K562 (cell line): ENCODE results near the gene PELI2. TPM values are rescaled to one million over a fixed set of nuclear protein-coding genes. Genes with fewer than 3 reads are reported as not detected.
A peak's percentile ranks its signal among the peaks of the same experiment; 100 is the strongest.

ENCODE experiments used
- ARID1B ChIP-seq: fragments of 450-650 bp; IDR thresholded peaks from 2 replicates; pipeline ENCODE4 v1.6.1; 2016; ENCODE audit warnings: antibody characterized with exemption, mild to moderate bottlenecking, inconsistent platforms
- ATF6 ChIP-seq: sonication (generic); formaldehyde crosslinking; IDR thresholded peaks from 2 replicates; pipeline ENCODE4 v1.4.0; 2020; ENCODE audit warnings: mild to moderate bottlenecking, missing genetic modification reagents
- ATF7 ChIP-seq: fragments of 450-650 bp; IDR thresholded peaks from 2 replicates; pipeline ENCODE4 v1.7.1; 2014; ENCODE audit warnings: mild to moderate bottlenecking, moderate library complexity
- FOXA1 ChIP-seq: fragments of 450-650 bp; IDR thresholded peaks from 2 replicates; pipeline ENCODE4 v1.6.1; 2016; ENCODE audit warnings: mild to moderate bottlenecking, borderline replicate concordance
- FOXJ2 ChIP-seq: fragments of 200-800 bp; sonication (Bioruptor generic); IDR thresholded peaks from 2 replicates; pipeline ENCODE4 v1.6.1; 2016; ENCODE audit warnings: missing genetic modification characterization, missing compliant biosample characterization
- HES1 ChIP-seq: fragments of 450-650 bp; IDR thresholded peaks from 2 replicates; pipeline ENCODE4 v1.6.1; 2016; ENCODE audit warnings: low read depth, mild to moderate bottlenecking, moderate library complexity
- MED1 ChIP-seq: sonication (generic); formaldehyde crosslinking; IDR thresholded peaks from 2 replicates; pipeline ENCODE4 v1.8.1; 2023; ENCODE audit warnings: missing genetic modification reagents, borderline replicate concordance
- MYBL2 ChIP-seq, 2 experiments: fragments of 450-650 bp in 1 of 2; sonication (generic) in 1 of 2; formaldehyde crosslinking in 1 of 2; IDR thresholded peaks; 2 replicates each; pipeline versions ENCODE4 v1.6.1 to v1.8.1; 2017 to 2022; ENCODE audit warnings: borderline replicate concordance in 1 of 2, inconsistent platforms in 1 of 2, low read depth in 1 of 2, mild to moderate bottlenecking in 1 of 2, missing genetic modification reagents in 1 of 2, moderate library complexity in 1 of 2
- NFE2 ChIP-seq: IDR thresholded peaks from 2 replicates; pipeline ENCODE4 v1.6.1; 2014; ENCODE audit warnings: antibody characterized with exemption, low read depth
- NFRKB ChIP-seq: fragments of 450-650 bp; IDR thresholded peaks from 2 replicates; pipeline ENCODE4 v1.6.1; 2016; ENCODE audit warnings: low read depth
- POLR2AphosphoS5 ChIP-seq: IDR thresholded peaks from 2 replicates; pipeline ENCODE4 v1.6.1; 2011; ENCODE audit warnings: mild to moderate bottlenecking, low read depth, low read length, moderate library complexity; ENCODE audit not compliant: control insufficient read depth, insufficient read depth
- RCOR1 ChIP-seq, 2 experiments: IDR thresholded peaks; 2 replicates each; pipeline ENCODE4 v1.6.1; 2012; ENCODE audit warnings: low read depth in 2 of 2, low read length in 2 of 2, borderline replicate concordance in 1 of 2, improper control_type of control experiment in 1 of 2
- SMARCA4 ChIP-seq: fragments of 450-650 bp; IDR thresholded peaks from 2 replicates; pipeline ENCODE4 v1.6.1; 2016
- TEAD2 ChIP-seq: fragments of 450-650 bp; IDR thresholded peaks from 2 replicates; pipeline ENCODE4 v1.6.1; 2016; ENCODE audit warnings: missing genetic modification characterization, control low read depth, missing compliant biosample characterization
- XRCC3 ChIP-seq: fragments of 450-650 bp; IDR thresholded peaks from 2 replicates; pipeline ENCODE4 v1.6.1; 2017; ENCODE audit warnings: mild to moderate bottlenecking, moderate library complexity
- ZNF436 ChIP-seq: fragments of 250-450, 450-650 bp; sonication (Bioruptor Pico); formaldehyde crosslinking; IDR thresholded peaks from 2 replicates; pipeline ENCODE4 v1.7.0; 2020; ENCODE audit warnings: mild to moderate bottlenecking
- ZNF717 ChIP-seq: fragments of 250-450 bp; sonication (Bioruptor Pico); IDR thresholded peaks from 2 replicates; pipeline ENCODE4 v1.5.0; 2021
- polyA plus RNA-seq, 8 experiments: library from polyadenylated mRNA; depleted of rRNA in 4 of 8; stranded (reverse) in 5 of 8; unstranded in 3 of 8; fragments of >200 nt; fragmentation: Nextera tagmentation in 2 of 8; fragmentation: Illumina TruSeq in 1 of 8; extraction: Ambion mirVana in 2 of 8; extraction: Trizol in 1 of 8; gene quantifications; 2 replicates each; pipeline versions ENCODE4 v1.2.1 to v1.2.3, GENCODE V29; 2011 to 2014; ENCODE audit warnings: inconsistent platforms in 1 of 8, missing spikeins in 1 of 8
- total RNA-seq, 7 experiments: library from RNA; depleted of rRNA in 6 of 7; stranded (reverse); fragments of >200 nt in 6 of 7; fragmentation: Illumina TruSeq in 2 of 7; extraction: Trizol in 2 of 7; gene quantifications; 2 replicates each; pipeline versions ENCODE4 v1.2.1 to v1.2.3, GENCODE V29; 2011 to 2021; ENCODE audit warnings: low replicate concordance in 1 of 7
- TF ChIP-seq, protein P1 (sequence below), 2 experiments: fragments of 450-650 bp; IDR thresholded peaks; 2 replicates each; pipeline ENCODE4 v1.6.1; 2016
- TF ChIP-seq, protein P2 (sequence below): fragments of 450-650 bp; formaldehyde crosslinking; IDR thresholded peaks from 2 replicates; pipeline ENCODE4 v1.4.0; 2022; ENCODE audit warnings: missing genetic modification characterization
- TF ChIP-seq, protein P3 (sequence below): sonication (generic); formaldehyde crosslinking; IDR thresholded peaks from 2 replicates; pipeline ENCODE4 v1.8.0; 2023; ENCODE audit warnings: mild to moderate bottlenecking, missing genetic modification reagents

PELI2 gene
- total and polyA plus RNA-seq, 9 of the 15 experiments (the other 6 are each of a cell fraction or from before 2014, with no cell fraction given) = 0.20 to 1.5 (median 0.44) TPM

- TF ChIP-seq ARID1B = peak; percentile 78
- no peak for TF ChIP-seq ATF6 (CRISPR knock-in tag)
- TF ChIP-seq MED1 (CRISPR knock-in tag) = no peak
- TF ChIP-seq XRCC3 = no peak
- peak; percentile 82; the same call in 1 of the 2 replicates for TF ChIP-seq SMARCA4
- TF ChIP-seq, protein P1, sequence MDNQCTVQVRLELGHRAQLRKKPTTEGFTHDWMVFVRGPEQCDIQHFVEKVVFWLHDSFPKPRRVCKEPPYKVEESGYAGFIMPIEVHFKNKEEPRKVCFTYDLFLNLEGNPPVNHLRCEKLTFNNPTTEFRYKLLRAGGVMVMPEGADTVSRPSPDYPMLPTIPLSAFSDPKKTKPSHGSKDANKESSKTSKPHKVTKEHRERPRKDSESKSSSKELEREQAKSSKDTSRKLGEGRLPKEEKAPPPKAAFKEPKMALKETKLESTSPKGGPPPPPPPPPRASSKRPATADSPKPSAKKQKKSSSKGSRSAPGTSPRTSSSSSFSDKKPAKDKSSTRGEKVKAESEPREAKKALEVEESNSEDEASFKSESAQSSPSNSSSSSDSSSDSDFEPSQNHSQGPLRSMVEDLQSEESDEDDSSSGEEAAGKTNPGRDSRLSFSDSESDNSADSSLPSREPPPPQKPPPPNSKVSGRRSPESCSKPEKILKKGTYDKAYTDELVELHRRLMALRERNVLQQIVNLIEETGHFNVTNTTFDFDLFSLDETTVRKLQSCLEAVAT (IDR thresholded peaks at IDR 0.05) = 0 out of 4 replicates have a peak, but pooled peaks of 1 of the 2 experiments have one; percentile 46
- peak; percentile 44; the same call in 1 of the 2 replicates for TF ChIP-seq NFE2
- TF ChIP-seq POLR2AphosphoS5 = no peak
- TF ChIP-seq, protein P2, sequence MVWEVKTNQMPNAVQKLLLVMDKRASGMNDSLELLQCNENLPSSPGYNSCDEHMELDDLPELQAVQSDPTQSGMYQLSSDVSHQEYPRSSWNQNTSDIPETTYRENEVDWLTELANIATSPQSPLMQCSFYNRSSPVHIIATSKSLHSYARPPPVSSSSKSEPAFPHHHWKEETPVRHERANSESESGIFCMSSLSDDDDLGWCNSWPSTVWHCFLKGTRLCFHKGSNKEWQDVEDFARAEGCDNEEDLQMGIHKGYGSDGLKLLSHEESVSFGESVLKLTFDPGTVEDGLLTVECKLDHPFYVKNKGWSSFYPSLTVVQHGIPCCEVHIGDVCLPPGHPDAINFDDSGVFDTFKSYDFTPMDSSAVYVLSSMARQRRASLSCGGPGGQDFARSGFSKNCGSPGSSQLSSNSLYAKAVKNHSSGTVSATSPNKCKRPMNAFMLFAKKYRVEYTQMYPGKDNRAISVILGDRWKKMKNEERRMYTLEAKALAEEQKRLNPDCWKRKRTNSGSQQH = no peak
- peak; percentile 75; the same call in 1 of the 2 replicates for TF ChIP-seq ATF7
- 0 out of 4 replicates have a peak, but pooled peaks of 1 of the 2 experiments have one; percentile 29 for TF ChIP-seq RCOR1 (IDR thresholded peaks at IDR 0.05; ENCODE audit: borderline replicate concordance in 1 of 2, low read depth in 2 of 2, low read length in 2 of 2)
- TF ChIP-seq HES1 = no peak; the same call in 1 of the 2 replicates
- TF ChIP-seq NFRKB = 0 out of 2 replicates have a peak, but pooled peaks have one; percentile 28
- TF ChIP-seq, protein P3, sequence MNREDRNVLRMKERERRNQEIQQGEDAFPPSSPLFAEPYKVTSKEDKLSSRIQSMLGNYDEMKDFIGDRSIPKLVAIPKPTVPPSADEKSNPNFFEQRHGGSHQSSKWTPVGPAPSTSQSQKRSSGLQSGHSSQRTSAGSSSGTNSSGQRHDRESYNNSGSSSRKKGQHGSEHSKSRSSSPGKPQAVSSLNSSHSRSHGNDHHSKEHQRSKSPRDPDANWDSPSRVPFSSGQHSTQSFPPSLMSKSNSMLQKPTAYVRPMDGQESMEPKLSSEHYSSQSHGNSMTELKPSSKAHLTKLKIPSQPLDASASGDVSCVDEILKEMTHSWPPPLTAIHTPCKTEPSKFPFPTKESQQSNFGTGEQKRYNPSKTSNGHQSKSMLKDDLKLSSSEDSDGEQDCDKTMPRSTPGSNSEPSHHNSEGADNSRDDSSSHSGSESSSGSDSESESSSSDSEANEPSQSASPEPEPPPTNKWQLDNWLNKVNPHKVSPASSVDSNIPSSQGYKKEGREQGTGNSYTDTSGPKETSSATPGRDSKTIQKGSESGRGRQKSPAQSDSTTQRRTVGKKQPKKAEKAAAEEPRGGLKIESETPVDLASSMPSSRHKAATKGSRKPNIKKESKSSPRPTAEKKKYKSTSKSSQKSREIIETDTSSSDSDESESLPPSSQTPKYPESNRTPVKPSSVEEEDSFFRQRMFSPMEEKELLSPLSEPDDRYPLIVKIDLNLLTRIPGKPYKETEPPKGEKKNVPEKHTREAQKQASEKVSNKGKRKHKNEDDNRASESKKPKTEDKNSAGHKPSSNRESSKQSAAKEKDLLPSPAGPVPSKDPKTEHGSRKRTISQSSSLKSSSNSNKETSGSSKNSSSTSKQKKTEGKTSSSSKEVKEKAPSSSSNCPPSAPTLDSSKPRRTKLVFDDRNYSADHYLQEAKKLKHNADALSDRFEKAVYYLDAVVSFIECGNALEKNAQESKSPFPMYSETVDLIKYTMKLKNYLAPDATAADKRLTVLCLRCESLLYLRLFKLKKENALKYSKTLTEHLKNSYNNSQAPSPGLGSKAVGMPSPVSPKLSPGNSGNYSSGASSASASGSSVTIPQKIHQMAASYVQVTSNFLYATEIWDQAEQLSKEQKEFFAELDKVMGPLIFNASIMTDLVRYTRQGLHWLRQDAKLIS = no peak
- TF ChIP-seq FOXA1 = no peak
- no peak for TF ChIP-seq ZNF717
- peak; percentile 35; the same call in 1 of the 2 replicates for TF ChIP-seq MYBL2 (IDR thresholded peaks at IDR 0.05; ENCODE audit: low read depth)
- TF ChIP-seq MYBL2 (CRISPR knock-in tag; IDR thresholded peaks at IDR 0.05; ENCODE audit: borderline replicate concordance) = no peak
- no peak for TF ChIP-seq TEAD2
- no peak for TF ChIP-seq FOXJ2 (tag)
- TF ChIP-seq ZNF436 (CRISPR knock-in tag) = no peak
Observed at GRCh38 chr14:56172571-56172971, 54.4 kb downstream of the PELI2 start (continued).
